ENCODE data around the gene PRKCH.

Gene PRKCH

GRCh38 chr14:61418746-61419145, 97.4 kb downstream of the PRKCH start:
- DNase-seq (ENCODE audit: insufficient read length, low spot score) (no peak), FAIRE-seq (no peak)
- TF ChIP-seq CTCF (IDR thresholded peaks at IDR 0.05; ENCODE audit: insufficient read depth, missing control alignments), result no peak

GRCh38 chr14:61419201-61419600, 97.8 kb downstream of the PRKCH start:
- FAIRE-seq (no peak), DNase-seq (ENCODE audit: insufficient read length, low spot score) (no peak)
- TF ChIP-seq CTCF (IDR thresholded peaks at IDR 0.05; ENCODE audit: insufficient read depth, missing control alignments), result no peak

GRCh38 chr14:61420326-61420725, 98.9 kb downstream of the PRKCH start:
- no peak for TF ChIP-seq CTCF (IDR thresholded peaks at IDR 0.05; ENCODE audit: insufficient read depth, missing control alignments)
- DNase-seq (ENCODE audit: insufficient read length, low spot score), result no peak
- FAIRE-seq, result no peak

DNA sequence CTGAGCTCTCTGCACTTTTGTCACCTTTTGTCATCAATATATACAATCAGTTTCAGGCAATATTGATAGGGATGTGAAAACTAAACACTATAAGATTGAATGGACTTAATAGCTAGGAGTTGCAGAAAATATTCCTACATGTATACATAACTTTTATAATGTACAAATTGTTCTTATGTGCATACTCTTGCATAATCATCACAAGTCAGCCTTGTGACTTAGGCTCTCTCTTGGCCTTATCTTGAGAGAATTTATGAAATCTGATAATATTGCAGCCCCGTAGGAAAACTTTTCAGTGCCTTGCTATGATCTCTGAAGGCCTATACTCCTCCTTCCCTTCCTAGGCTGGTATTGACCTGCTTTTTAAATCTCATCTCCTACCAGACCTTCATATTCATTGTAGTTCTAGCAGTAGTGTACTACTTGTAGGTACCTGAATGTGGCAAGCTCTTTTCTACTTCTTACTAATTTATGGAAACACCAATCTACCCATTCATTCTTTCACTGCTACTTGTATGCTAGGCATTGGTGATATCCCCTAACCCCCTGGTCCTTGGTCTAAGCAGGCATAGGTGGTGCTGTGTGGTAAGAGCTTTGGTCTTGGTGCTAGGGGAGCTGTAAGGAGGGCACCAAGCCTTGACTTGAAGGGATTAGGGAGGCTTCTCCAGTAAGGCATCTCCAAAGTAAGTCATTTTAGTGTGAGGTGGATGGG, 100.0 kb downstream of the PRKCH start:
- DNase-seq (ENCODE audit: insufficient read length, low spot score), result no peak
- TF ChIP-seq CTCF (IDR thresholded peaks at IDR 0.05; ENCODE audit: insufficient read depth, missing control alignments), result no peak
- no peak for FAIRE-seq

DNA sequence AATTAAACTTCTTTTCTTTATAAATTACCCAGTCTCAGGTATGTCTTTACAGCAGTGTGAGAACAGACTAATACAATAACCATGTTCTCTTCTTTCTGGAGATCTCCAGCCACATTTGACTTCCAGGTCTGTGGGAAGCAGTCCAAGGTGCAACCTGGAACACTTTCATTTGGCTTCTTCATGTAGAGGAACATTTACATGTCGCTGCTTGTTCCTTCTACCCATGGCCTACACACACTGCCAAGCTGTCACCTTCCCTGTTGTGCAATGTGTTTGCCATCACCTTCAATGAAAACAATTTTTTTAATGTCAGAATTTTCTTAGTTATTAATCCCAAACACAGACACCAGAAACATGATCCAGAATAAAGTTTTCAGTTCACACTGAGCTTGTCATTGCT, 104.7 kb downstream of the PRKCH start:
- FAIRE-seq, result no peak
- no peak for DNase-seq (ENCODE audit: insufficient read length, low spot score)
- TF ChIP-seq CTCF (IDR thresholded peaks at IDR 0.05; ENCODE audit: insufficient read depth, missing control alignments), result no peak

DNA sequence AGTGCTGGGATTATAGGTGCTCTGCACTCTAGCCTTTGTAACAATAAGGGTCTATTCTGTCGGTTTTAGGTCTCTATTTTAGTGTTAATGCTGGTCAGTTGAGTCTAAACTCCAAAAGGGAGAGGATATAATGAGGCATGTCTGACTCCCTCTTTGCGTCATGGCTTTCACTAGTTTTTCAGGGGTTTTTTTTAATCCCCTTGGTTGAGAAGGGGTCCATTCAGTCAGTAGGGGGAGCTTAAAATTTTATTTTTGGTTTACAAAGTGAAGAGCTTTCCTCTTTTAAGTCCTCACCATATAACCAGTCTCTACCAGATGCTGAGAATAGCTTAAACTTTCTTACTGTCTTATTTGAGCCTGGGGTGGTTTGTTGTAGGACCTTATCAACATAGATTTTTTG, 106.9 kb downstream of the PRKCH start:
- DNase-seq (ENCODE audit: insufficient read length, low spot score), result no peak
- no peak for TF ChIP-seq CTCF (IDR thresholded peaks at IDR 0.05; ENCODE audit: insufficient read depth, missing control alignments)
- FAIRE-seq, result no peak

- no peak for TF ChIP-seq CTCF (IDR thresholded peaks at IDR 0.05; ENCODE audit: insufficient read depth, missing control alignments)
- DNase-seq (ENCODE audit: insufficient read length, low spot score) (no peak), FAIRE-seq (no peak)
These were observed 107.9 kb downstream of the PRKCH start for GRCh38 chr14:61429316-61429715.
